ENCODE data around the gene ZBTB7A. TPM values are rescaled to one million over a fixed set of nuclear protein-coding genes. Genes with fewer than 3 reads are reported as not detected.

The ZBTB7A gene
- total RNA-seq, 4 donors from 2014 or later: 138 to 162 (median 152) TPM

GRCh38 chr19:4086411-4086867 is 19.7 kb upstream of the ZBTB7A start:
- 30% methylated on average over 17 of the region's 17 CpGs for WGBS, 2 donors
- intact Hi-C loops (cut with DNase I; ENCODE audit: low total_unique reads): no loop called here

GRCh38 chr19:4084547-4084877 is 17.8 kb upstream of the ZBTB7A start:
- H3K4me3 ChIP-seq (ENCODE audit: low read depth, poor library complexity, severe bottlenecking): no peak overlapping the region

More at GRCh38 chr19:4086411-4086867, 19.7 kb upstream of the ZBTB7A start:
- TF ChIP-seq POLR2A (IDR thresholded peaks at IDR 0.05): no peak
- TF ChIP-seq, protein P1, sequence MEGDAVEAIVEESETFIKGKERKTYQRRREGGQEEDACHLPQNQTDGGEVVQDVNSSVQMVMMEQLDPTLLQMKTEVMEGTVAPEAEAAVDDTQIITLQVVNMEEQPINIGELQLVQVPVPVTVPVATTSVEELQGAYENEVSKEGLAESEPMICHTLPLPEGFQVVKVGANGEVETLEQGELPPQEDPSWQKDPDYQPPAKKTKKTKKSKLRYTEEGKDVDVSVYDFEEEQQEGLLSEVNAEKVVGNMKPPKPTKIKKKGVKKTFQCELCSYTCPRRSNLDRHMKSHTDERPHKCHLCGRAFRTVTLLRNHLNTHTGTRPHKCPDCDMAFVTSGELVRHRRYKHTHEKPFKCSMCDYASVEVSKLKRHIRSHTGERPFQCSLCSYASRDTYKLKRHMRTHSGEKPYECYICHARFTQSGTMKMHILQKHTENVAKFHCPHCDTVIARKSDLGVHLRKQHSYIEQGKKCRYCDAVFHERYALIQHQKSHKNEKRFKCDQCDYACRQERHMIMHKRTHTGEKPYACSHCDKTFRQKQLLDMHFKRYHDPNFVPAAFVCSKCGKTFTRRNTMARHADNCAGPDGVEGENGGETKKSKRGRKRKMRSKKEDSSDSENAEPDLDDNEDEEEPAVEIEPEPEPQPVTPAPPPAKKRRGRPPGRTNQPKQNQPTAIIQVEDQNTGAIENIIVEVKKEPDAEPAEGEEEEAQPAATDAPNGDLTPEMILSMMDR (IDR thresholded peaks at IDR 0.05): no peak
- DNase-seq (ENCODE audit: low spot score in 2 of 2): no peak
- H3K4me3 ChIP-seq (ENCODE audit: low read depth, poor library complexity, severe bottlenecking): no peak overlapping the region

DNA sequence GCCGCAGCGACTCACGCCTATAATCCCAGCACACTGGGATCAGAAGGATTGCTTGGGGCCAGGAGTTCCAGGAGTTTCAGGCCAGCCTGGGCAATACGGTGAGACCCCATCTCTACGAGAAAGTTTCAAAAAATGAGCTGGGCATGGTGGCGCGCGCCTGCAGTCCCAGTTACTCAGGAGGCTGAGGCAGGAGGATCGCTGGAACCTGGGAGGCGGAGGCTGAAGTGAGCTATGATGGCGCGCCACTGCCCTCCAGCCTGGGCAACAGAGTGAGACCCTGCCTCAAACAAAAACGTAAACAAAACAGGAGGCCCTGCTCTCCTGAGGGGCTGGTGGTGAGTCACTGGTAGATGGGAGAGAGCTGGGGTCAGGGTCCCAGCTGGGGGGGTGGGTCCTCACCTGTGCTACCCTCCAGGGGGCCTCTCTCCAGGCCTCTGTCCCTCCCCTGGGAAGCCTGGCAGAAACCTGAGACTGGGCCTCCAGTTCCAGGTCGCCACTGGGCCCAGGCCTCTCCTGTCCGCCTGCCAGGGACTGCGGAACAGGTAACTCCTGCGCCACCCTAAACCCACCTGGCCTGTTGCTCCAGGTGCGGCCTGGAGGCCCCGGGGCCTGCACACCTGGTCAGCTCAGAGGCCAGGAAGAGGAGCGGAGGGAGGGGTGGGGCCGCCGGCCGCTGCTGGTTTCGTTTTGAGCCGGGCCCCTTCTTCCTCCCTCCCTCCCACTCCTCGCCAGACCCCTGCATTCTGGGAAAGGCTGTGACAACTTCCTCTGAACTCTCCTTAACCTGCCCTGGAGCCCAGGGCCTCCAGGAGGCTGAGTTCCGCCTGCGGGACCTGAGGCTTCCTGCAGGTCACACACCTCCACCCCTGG is 17.2 kb upstream of the ZBTB7A start:
- 59 to 70% methylated on average over 28 of the region's 28 CpGs for WGBS, 2 donors
- TF ChIP-seq, protein P1 (IDR thresholded peaks at IDR 0.05): no peak
- intact Hi-C loops (cut with DNase I; ENCODE audit: low total_unique reads): no loop called here
- no peak overlapping the region for H3K4me3 ChIP-seq (ENCODE audit: low read depth, poor library complexity, severe bottlenecking)
- no peak for DNase-seq (ENCODE audit: low spot score in 2 of 2)

More at GRCh38 chr19:4084547-4084877, 17.8 kb upstream of the ZBTB7A start:
- no peak for DNase-seq (ENCODE audit: low spot score in 2 of 2)
- intact Hi-C loops (cut with DNase I; ENCODE audit: low total_unique reads): no loop called here
- WGBS, 2 donors: 59 to 61% methylated on average over 8 of the region's 8 CpGs
- no peak for TF ChIP-seq POLR2A (IDR thresholded peaks at IDR 0.05)
- TF ChIP-seq, protein P1 (IDR thresholded peaks at IDR 0.05): no peak

- 86 to 87% methylated on average over 8 to 9 of the region's 9 CpGs for WGBS, 2 donors
- DNase-seq (ENCODE audit: low spot score in 2 of 2): no peak
- TF ChIP-seq POLR2A (IDR thresholded peaks at IDR 0.05): no peak
- TF ChIP-seq, protein P1 (IDR thresholded peaks at IDR 0.05): no peak
- no peak overlapping the region for H3K4me3 ChIP-seq (ENCODE audit: low read depth, poor library complexity, severe bottlenecking)
- intact Hi-C loops (cut with DNase I; ENCODE audit: low total_unique reads): no loop called here
Measured at GRCh38 chr19:4082172-4082571, 15.5 kb upstream of the ZBTB7A start.

DNA sequence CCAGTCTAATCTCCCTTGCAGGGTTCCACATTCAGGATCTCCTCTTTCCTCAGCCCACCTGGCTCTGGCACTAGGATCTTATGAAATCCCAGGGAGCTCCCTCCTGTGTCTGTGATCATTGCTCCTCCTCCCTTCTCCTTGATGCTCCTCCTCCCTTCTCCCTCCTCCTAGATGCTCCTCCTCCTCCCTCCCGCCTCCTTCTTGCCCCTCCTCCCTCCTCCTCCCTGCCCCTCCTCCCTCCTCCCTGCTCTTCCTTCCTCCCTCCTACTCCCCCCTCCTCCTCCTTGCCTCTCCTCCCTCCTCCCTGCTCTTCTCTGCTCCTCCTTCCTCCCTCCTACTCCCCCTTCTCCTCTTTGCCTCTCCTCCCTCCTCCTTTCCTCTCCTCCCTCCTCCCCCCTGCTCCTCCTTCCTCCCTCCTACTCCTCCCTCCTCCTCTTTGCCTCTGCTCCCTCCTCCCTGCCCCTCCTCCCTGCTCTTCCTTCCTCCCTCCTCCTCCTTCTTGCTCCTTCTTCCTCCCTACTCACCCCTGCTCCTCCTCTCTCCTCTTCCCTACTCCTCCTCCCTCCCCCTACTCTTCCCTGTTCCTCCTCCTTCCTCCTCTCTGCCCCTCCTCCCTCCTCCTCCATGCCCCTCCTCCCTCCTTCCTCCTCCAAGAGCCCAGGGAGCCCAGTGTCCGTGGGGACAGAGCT is 14.9 kb upstream of the ZBTB7A start:
- H3K4me3 ChIP-seq (ENCODE audit: low read depth, poor library complexity, severe bottlenecking): no peak overlapping the region
- intact Hi-C loops (cut with DNase I; ENCODE audit: low total_unique reads): no loop called here
- 14 to 39% methylated on average over 2 of the region's 2 CpGs for WGBS, 2 donors

More for the DNA sequence above, 14.9 kb upstream of the ZBTB7A start:
- TF ChIP-seq POLR2A (IDR thresholded peaks at IDR 0.05): no peak
- TF ChIP-seq, protein P1 (IDR thresholded peaks at IDR 0.05): no peak
- DNase-seq (ENCODE audit: low spot score in 2 of 2): no peak
